GM12891 (cell line): ENCODE measurements around the gene ZNHIT6.

Source experiments
- PAX5 ChIP-seq: IDR thresholded peaks from 2 replicates; pipeline ENCODE4 v1.6.1; 2011; ENCODE audit warnings: low read length, moderate library complexity, mild to moderate bottlenecking; ENCODE audit not compliant: insufficient read depth, severe bottlenecking
- POLR2A ChIP-seq: IDR thresholded peaks from 2 replicates; pipeline ENCODE4 v1.6.1; 2011; ENCODE audit warnings: low read depth, low read length, control low read depth
- POLR2AphosphoS5 ChIP-seq: IDR thresholded peaks from 2 replicates; pipeline ENCODE4 v1.6.1; 2011; ENCODE audit warnings: low read depth, low read length, control low read depth
- SPI1 ChIP-seq: IDR thresholded peaks from 2 replicates; pipeline ENCODE4 v1.6.1; 2011; ENCODE audit warnings: low read depth, low read length, control low read depth
- TAF1 ChIP-seq: IDR thresholded peaks from 2 replicates; pipeline ENCODE4 v1.6.1; 2011; ENCODE audit warnings: low read depth, low read length, control low read depth

GRCh38 chr1:85626818-85627217 is 81.4 kb downstream of the ZNHIT6 start:
- TF ChIP-seq POLR2A (no peak), POLR2AphosphoS5 (no peak), SPI1 (no peak), TAF1 (no peak), PAX5 (no peak)
